Right atrium auricular region (tissue), 2 donors: ENCODE measurements around the gene THBS4. TPM values are rescaled to one million over a fixed set of nuclear protein-coding genes. Genes with fewer than 3 reads are reported as not detected.

Source experiments
- DNase-seq: peaks from one replicate; pipeline ENCODE4 v3.0.0-alpha.2; 2019; ENCODE audit warnings: low spot score
- H3K27ac ChIP-seq, 2 donors: fragments of 200-600 bp; sonication (generic); 1 replicate in 1 of 2; 2 replicates in 1 of 2; pipeline ENCODE4 v1.5.1; 2016 to 2019
- H3K27me3 ChIP-seq, 2 donors: fragments of 200-600 bp; sonication (generic); one replicate each; pipeline versions ENCODE4 v1.5.1 to v1.6.0; 2017 to 2019
- H3K36me3 ChIP-seq: fragments of 200-600 bp; sonication (generic); one replicate; pipeline ENCODE4 v1.5.1; 2016
- H3K4me1 ChIP-seq, 2 donors: fragments of 200-600 bp; sonication (generic); one replicate each; pipeline versions ENCODE4 v1.5.1 to v1.6.0; 2017 to 2019
- H3K4me3 ChIP-seq, 2 donors: fragments of 200-600 bp; sonication (generic); 1 replicate in 1 of 2; 2 replicates in 1 of 2; pipeline ENCODE4 v1.5.1; 2017 to 2019; ENCODE audit warnings: mild to moderate bottlenecking in 1 of 2, moderate library complexity in 1 of 2
- H3K9me3 ChIP-seq, 2 donors: fragments of 200-600 bp; sonication (generic); one replicate each; pipeline ENCODE4 v1.5.1; 2019
- total RNA-seq, 2 donors: library from RNA; depleted of rRNA; stranded (reverse); fragments of >200 nt; gene quantifications; one replicate each; pipeline ENCODE4 v1.1.0, GENCODE V29; 2016
- TF ChIP-seq, protein P1 (sequence below), 2 donors: fragments of 200-600 bp; sonication (generic); IDR thresholded peaks; one replicate each; pipeline ENCODE4 v1.5.1; 2019; ENCODE audit warnings: antibody characterized with exemption in 2 of 2

THBS4 gene
- total RNA-seq, 2 donors from 2014 or later, result 8.5 to 91.5 TPM

- Histone ChIP-seq H3K27ac (no peak overlapping the region), H3K27me3 (no peaks in the 10 kb centered on the region), H3K36me3 (no peaks in the 10 kb centered on the region), H3K4me3 (no peak overlapping the region), H3K4me1 (no peaks in the 10 kb centered on the region), H3K9me3 (no peaks in the 10 kb centered on the region)
- no peak for DNase-seq
- TF ChIP-seq, protein P1, sequence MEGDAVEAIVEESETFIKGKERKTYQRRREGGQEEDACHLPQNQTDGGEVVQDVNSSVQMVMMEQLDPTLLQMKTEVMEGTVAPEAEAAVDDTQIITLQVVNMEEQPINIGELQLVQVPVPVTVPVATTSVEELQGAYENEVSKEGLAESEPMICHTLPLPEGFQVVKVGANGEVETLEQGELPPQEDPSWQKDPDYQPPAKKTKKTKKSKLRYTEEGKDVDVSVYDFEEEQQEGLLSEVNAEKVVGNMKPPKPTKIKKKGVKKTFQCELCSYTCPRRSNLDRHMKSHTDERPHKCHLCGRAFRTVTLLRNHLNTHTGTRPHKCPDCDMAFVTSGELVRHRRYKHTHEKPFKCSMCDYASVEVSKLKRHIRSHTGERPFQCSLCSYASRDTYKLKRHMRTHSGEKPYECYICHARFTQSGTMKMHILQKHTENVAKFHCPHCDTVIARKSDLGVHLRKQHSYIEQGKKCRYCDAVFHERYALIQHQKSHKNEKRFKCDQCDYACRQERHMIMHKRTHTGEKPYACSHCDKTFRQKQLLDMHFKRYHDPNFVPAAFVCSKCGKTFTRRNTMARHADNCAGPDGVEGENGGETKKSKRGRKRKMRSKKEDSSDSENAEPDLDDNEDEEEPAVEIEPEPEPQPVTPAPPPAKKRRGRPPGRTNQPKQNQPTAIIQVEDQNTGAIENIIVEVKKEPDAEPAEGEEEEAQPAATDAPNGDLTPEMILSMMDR (IDR thresholded peaks at IDR 0.05), result no peak
Measured at GRCh38 chr5:79999722-80000121, 35.4 kb upstream of the THBS4 start.

DNA sequence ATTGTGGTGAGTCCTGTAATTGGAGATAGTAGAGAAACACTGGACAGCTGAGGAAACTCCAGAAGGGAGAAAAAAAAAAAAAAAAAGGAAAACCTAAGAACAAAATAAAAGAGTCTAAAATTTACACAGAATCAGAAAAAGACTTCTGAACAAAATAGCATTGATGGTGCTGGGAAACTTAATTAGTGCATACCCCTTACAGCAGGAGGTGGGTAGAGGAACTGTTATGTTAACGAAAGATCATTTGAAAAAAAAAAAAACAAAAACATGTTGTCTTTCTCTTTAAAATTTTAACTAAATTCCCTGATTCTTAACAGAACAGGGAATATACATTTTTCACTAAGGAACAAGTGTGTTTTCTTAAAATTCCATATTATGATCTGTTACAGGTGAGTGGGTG lies 32.5 kb upstream of the THBS4 start:
- no peaks in the 10 kb centered on the region for H3K4me1 ChIP-seq
- H3K27me3 ChIP-seq, result no peaks in the 10 kb centered on the region
- TF ChIP-seq, protein P1 (IDR thresholded peaks at IDR 0.05), result no peak
- H3K36me3 ChIP-seq, result no peaks in the 10 kb centered on the region
- no peak overlapping the region for H3K4me3 ChIP-seq
- H3K27ac ChIP-seq, result no peak overlapping the region
- no peak for DNase-seq
- H3K9me3 ChIP-seq, result no peaks in the 10 kb centered on the region

DNA sequence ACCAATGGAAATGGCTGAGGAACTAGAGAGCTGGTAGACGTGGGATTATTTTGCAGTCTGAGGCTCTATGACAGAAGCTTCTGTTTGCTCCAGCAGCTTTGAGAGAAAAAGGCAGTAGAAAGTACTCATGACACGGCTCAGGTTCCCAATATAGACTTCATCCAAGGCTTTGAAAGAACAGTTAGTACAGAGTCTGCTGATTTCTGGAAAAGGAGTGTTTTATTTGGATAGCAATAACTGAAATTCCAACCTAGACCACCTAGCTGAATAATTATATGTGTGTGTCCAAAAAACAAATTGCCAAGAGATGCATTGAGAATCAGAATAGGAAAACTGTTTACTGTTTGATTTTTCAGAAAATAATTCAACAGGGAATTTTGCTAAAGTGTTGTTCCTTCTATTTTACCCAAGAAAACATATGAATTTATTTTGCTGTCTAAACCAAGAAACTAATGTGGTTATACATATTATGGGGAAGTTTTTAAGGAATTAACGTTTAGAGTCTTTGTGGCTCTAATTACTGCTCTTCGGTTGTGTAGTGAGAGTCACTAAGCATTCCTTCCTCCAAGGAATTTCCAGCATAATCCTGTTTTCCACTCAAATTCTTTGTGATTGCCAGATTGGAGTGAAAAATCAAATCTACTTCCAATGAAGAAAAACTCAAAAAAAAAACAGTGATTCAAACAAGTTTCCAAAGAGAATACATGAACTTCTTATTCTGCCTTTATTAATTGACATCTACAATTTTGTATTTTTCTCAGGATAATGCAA lies 26.0 kb upstream of the THBS4 start:
- H3K9me3 ChIP-seq, result no peaks in the 10 kb centered on the region
- TF ChIP-seq, protein P1 (IDR thresholded peaks at IDR 0.05), result no peak
- no peak overlapping the region for H3K4me3 ChIP-seq
- peaks cover 0 to 6% of the 10 kb centered on the region in 2 donors for H3K4me1 ChIP-seq
- no peaks in the 10 kb centered on the region for H3K36me3 ChIP-seq
- no peak for DNase-seq
- H3K27ac ChIP-seq, result no peak overlapping the region
- no peaks in the 10 kb centered on the region for H3K27me3 ChIP-seq

- H3K9me3 ChIP-seq, result no peaks in the 10 kb centered on the region
- TF ChIP-seq, protein P1 (IDR thresholded peaks at IDR 0.05), result no peak
- peaks cover 0 to 6% of the 10 kb centered on the region in 2 donors for H3K4me1 ChIP-seq
- H3K27ac ChIP-seq, result no peak overlapping the region
- H3K36me3 ChIP-seq, result no peaks in the 10 kb centered on the region
- DNase-seq, result no peak
- no peaks in the 10 kb centered on the region for H3K27me3 ChIP-seq
- no peak overlapping the region for H3K4me3 ChIP-seq
Measured at GRCh38 chr5:80010754-80011392, 24.3 kb upstream of the THBS4 start.

DNA sequence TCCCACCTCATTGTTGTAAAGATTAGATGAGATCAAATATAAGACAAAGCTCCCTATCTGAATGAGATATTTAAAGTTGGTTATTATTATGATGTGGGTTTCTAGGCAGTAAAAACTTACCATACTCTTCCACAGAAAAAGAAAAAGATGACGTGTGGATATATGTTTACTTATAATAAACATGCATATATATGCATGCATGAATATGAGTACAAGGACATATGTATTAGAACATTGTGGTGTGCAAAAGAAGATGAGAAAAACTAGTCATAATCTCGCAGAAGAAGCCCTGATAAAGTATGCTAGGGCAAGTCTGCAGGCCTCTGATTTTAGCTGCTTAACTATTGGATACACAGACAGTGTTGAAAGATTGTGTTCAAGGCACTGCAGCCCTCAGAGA lies 10.1 kb upstream of the THBS4 start:
- no peaks in the 10 kb centered on the region for H3K4me1 ChIP-seq
- H3K27me3 ChIP-seq, result no peaks in the 10 kb centered on the region
- TF ChIP-seq, protein P1 (IDR thresholded peaks at IDR 0.05), result no peak
- no peaks in the 10 kb centered on the region for H3K9me3 ChIP-seq
- DNase-seq, result no peak
- H3K27ac ChIP-seq, result no peak overlapping the region
- H3K4me3 ChIP-seq, result no peak overlapping the region
- H3K36me3 ChIP-seq, result no peaks in the 10 kb centered on the region
